Measurements from ENCODE around the gene ZNF17. TPM values are rescaled to one million over a fixed set of nuclear protein-coding genes. Genes with fewer than 3 reads are reported as not detected.

ZNF17 gene
- total and polyA plus RNA-seq, 9 donors, result 5.6 to 12.5 (median 6.7) TPM

- DNase-seq, result no peak
- H3K27me3 ChIP-seq (ENCODE audit: control insufficient read depth, insufficient read depth, low read length), result no peaks in the 10 kb centered on the region
- no peak overlapping the region for H3K4me3 ChIP-seq (ENCODE audit: low read length)
- peaks cover 43% of the 10 kb centered on the region for H3K36me3 ChIP-seq (ENCODE audit: control insufficient read depth, insufficient read depth, low read length)
- peaks cover 15% of the 10 kb centered on the region for H3K9me3 ChIP-seq (replicated peaks; ENCODE audit: control insufficient read depth, low read depth, low read length)
- no CpG with 5 or more reads among the region's 3 CpGs for WGBS (ENCODE audit: insufficient coverage)
- no peaks in the 10 kb centered on the region for H3K4me1 ChIP-seq (ENCODE audit: control insufficient read depth, insufficient read depth, low read length)
- no peak overlapping the region for H3K27ac ChIP-seq (ENCODE audit: low read length)
Measured at GRCh38 chr19:57421037-57421436, 10.1 kb downstream of the ZNF17 start.

DNA sequence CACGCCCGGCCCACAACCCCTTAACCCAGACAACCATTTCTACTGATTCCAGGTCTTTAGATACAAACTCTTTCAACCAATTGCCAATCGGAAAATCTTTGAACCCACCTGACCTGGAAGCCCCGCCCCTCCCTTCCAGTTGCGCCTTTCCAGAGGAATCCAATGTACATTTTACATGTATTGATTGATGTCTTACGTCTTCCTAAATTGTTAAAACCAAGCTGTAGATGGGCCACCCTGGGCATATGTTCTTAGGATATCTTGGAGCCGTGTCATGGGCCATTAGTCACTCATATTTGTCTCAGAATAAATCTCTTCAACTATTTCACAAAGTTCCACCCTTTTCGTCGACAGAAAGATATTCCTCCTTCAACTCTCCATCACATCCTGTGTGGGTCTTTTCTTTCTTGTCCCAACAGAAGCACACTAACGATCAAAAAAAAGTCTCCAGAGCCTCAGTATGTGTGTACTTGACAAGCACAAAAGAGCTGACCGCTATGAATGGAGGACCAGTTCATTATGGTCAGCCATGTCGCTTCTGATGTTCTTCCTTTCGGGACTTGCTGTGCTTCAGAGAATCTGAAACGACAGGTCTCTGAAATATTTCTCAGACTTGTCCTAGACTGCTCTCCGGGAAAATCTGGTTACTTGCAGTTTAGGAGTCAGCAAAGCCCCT, 23.6 kb downstream of the ZNF17 start:
- H3K27ac ChIP-seq (ENCODE audit: low read length), result peak overlapping the region; percentile 45
- WGBS (ENCODE audit: insufficient coverage), result 22% methylated on average over 8 of the region's 15 CpGs
- H3K27me3 ChIP-seq (ENCODE audit: control insufficient read depth, insufficient read depth, low read length), result no peaks in the 10 kb centered on the region
- H3K36me3 ChIP-seq (ENCODE audit: control insufficient read depth, insufficient read depth, low read length), result peaks cover 15% of the 10 kb centered on the region
- H3K4me3 ChIP-seq (ENCODE audit: low read length), result peak overlapping the region; percentile 93
- no peak for DNase-seq
- H3K9me3 ChIP-seq (replicated peaks; ENCODE audit: control insufficient read depth, low read depth, low read length), result no peaks in the 10 kb centered on the region
- peaks cover 10% of the 10 kb centered on the region for H3K4me1 ChIP-seq (ENCODE audit: control insufficient read depth, insufficient read depth, low read length)

- WGBS (ENCODE audit: insufficient coverage), result under 1% methylated on average over 55 of the region's 61 CpGs
- DNase-seq, result peak; percentile 99
- Histone ChIP-seq H3K4me3 (ENCODE audit: low read length) (peak within 1 kb of the TSS; percentile 93), H3K36me3 (ENCODE audit: control insufficient read depth, insufficient read depth, low read length) (peaks cover 15% of the 10 kb centered on the region), H3K4me1 (ENCODE audit: control insufficient read depth, insufficient read depth, low read length) (peaks cover 10% of the 10 kb centered on the region), H3K9me3 (replicated peaks; ENCODE audit: control insufficient read depth, low read depth, low read length) (peaks cover 2% of the 10 kb centered on the region), H3K27me3 (ENCODE audit: control insufficient read depth, insufficient read depth, low read length) (no peaks in the 10 kb centered on the region), H3K27ac (ENCODE audit: low read length) (peak within 1 kb of the TSS; percentile 45)
Measured at GRCh38 chr19:57435062-57435978, 24.4 kb downstream of the ZNF17 start, which contains the start of gene ZNF749. TSS of gene ZNF749 (plus strand) at chr19:57435325. CDS start at chr19:57435579, 254 bp downstream.

- no peak overlapping the region for H3K4me3 ChIP-seq (ENCODE audit: low read length)
- peaks cover 2% of the 10 kb centered on the region for H3K9me3 ChIP-seq (replicated peaks; ENCODE audit: control insufficient read depth, low read depth, low read length)
- WGBS (ENCODE audit: insufficient coverage), result no CpG with 5 or more reads among the region's 1 CpG
- no peak overlapping the region for H3K27ac ChIP-seq (ENCODE audit: low read length)
- DNase-seq, result no peak
- peaks cover 15% of the 10 kb centered on the region for H3K36me3 ChIP-seq (ENCODE audit: control insufficient read depth, insufficient read depth, low read length)
- no peaks in the 10 kb centered on the region for H3K27me3 ChIP-seq (ENCODE audit: control insufficient read depth, insufficient read depth, low read length)
- H3K4me1 ChIP-seq (ENCODE audit: control insufficient read depth, insufficient read depth, low read length), result peaks cover 10% of the 10 kb centered on the region
Measured at GRCh38 chr19:57436417-57436816, 25.5 kb downstream of the ZNF17 start.

DNA sequence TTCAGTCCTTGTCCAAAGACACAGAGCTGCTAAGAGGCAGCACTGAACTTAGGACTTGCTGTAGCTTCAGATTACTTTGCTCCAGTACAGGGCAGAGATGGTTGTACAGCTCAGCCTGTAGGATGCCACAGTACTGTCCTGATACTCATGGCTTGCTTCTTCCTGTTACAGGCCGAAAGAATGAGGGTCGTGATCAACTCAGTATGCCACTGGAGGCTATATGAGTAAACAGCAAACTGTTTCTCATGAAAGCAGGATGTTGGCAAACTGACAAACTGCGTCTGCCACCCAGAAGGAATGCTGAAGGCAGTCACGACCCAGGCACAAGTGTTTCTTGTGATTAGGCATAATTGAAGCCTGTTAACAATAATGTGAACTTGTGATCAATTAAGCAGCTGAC, 27.0 kb downstream of the ZNF17 start:
- Histone ChIP-seq H3K9me3 (replicated peaks; ENCODE audit: control insufficient read depth, low read depth, low read length) (peaks cover 2% of the 10 kb centered on the region), H3K4me3 (ENCODE audit: low read length) (no peak overlapping the region), H3K27ac (ENCODE audit: low read length) (no peak overlapping the region), H3K4me1 (ENCODE audit: control insufficient read depth, insufficient read depth, low read length) (peaks cover 10% of the 10 kb centered on the region), H3K27me3 (ENCODE audit: control insufficient read depth, insufficient read depth, low read length) (no peaks in the 10 kb centered on the region), H3K36me3 (ENCODE audit: control insufficient read depth, insufficient read depth, low read length) (peaks cover 16% of the 10 kb centered on the region)
- WGBS (ENCODE audit: insufficient coverage), result 81% methylated on average over 3 of the region's 4 CpGs
- no peak for DNase-seq

GRCh38 chr19:57438925-57439324, 28.0 kb downstream of the ZNF17 start:
- Histone ChIP-seq H3K4me1 (ENCODE audit: control insufficient read depth, insufficient read depth, low read length) (peaks cover 10% of the 10 kb centered on the region), H3K27ac (ENCODE audit: low read length) (no peak overlapping the region), H3K4me3 (ENCODE audit: low read length) (no peak overlapping the region), H3K9me3 (replicated peaks; ENCODE audit: control insufficient read depth, low read depth, low read length) (peaks cover 7% of the 10 kb centered on the region), H3K36me3 (ENCODE audit: control insufficient read depth, insufficient read depth, low read length) (peaks cover 26% of the 10 kb centered on the region), H3K27me3 (ENCODE audit: control insufficient read depth, insufficient read depth, low read length) (no peaks in the 10 kb centered on the region)
- DNase-seq, result no peak
- 94% methylated on average over 9 of the region's 9 CpGs for WGBS (ENCODE audit: insufficient coverage)

- no peaks in the 10 kb centered on the region for H3K4me1 ChIP-seq (ENCODE audit: control insufficient read depth, insufficient read depth, low read length)
- H3K4me3 ChIP-seq (ENCODE audit: low read length), result no peak overlapping the region
- 95% methylated on average over 4 of the region's 7 CpGs for WGBS (ENCODE audit: insufficient coverage)
- H3K27ac ChIP-seq (ENCODE audit: low read length), result no peak overlapping the region
- H3K9me3 ChIP-seq (replicated peaks; ENCODE audit: control insufficient read depth, low read depth, low read length), result peaks cover 24% of the 10 kb centered on the region
- peaks cover 40% of the 10 kb centered on the region for H3K36me3 ChIP-seq (ENCODE audit: control insufficient read depth, insufficient read depth, low read length)
- DNase-seq, result no peak
- no peaks in the 10 kb centered on the region for H3K27me3 ChIP-seq (ENCODE audit: control insufficient read depth, insufficient read depth, low read length)
Measured at GRCh38 chr19:57441979-57442752, 31.2 kb downstream of the ZNF17 start.

DNA sequence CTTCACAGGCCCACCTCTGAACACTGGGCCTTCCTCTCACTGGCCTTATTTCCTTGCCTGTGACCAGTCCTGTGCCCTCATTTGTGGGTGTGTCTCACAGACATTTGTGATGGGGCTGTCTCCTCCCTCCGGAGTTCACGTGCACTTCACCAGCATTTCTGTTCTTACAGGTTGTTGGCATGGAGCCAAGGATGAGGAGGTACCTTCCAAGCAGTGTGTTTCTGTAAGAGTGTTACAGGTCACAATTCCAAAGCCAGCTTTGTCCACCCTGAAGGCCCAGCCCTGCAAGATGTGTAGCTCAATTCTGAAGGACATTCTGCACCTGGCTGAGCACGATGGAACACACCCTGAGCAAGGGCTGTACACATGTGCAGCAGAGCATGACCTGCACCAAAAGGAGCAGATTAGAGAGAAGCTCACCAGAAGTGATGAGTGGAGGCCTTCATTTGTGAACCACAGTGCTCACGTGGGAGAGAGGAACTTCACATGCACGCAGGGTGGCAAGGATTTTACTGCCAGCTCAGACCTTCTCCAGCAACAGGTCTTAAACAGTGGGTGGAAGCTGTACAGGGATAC, 32.2 kb downstream of the ZNF17 start:
- WGBS (ENCODE audit: insufficient coverage), result 100% methylated on average over 1 of the region's 5 CpGs
- Histone ChIP-seq H3K27ac (ENCODE audit: low read length) (no peak overlapping the region), H3K27me3 (ENCODE audit: control insufficient read depth, insufficient read depth, low read length) (no peaks in the 10 kb centered on the region), H3K36me3 (ENCODE audit: control insufficient read depth, insufficient read depth, low read length) (peaks cover 35% of the 10 kb centered on the region), H3K4me3 (ENCODE audit: low read length) (no peak overlapping the region), H3K4me1 (ENCODE audit: control insufficient read depth, insufficient read depth, low read length) (no peaks in the 10 kb centered on the region), H3K9me3 (replicated peaks; ENCODE audit: control insufficient read depth, low read depth, low read length) (peaks cover 24% of the 10 kb centered on the region)
- no peak for DNase-seq

GRCh38 chr19:57452307-57452706, 41.3 kb downstream of the ZNF17 start:
- Histone ChIP-seq H3K4me3 (ENCODE audit: low read length) (no peak overlapping the region), H3K36me3 (ENCODE audit: control insufficient read depth, insufficient read depth, low read length) (no peaks in the 10 kb centered on the region), H3K4me1 (ENCODE audit: control insufficient read depth, insufficient read depth, low read length) (no peaks in the 10 kb centered on the region), H3K27ac (ENCODE audit: low read length) (no peak overlapping the region), H3K9me3 (replicated peaks; ENCODE audit: control insufficient read depth, low read depth, low read length) (peaks cover 44% of the 10 kb centered on the region), H3K27me3 (ENCODE audit: control insufficient read depth, insufficient read depth, low read length) (no peaks in the 10 kb centered on the region)
- WGBS (ENCODE audit: insufficient coverage), result no CpG with 5 or more reads among the region's 3 CpGs
- DNase-seq, result no peak
